HCT116 (cell line): ENCODE data around the gene RPTOR.

Experiments
- ATF3 ChIP-seq: IDR thresholded peaks from 2 replicates; pipeline ENCODE4 v1.6.1; 2012
- CBX3 ChIP-seq: IDR thresholded peaks from 2 replicates; pipeline ENCODE4 v1.6.1; 2012; ENCODE audit warnings: low read depth
- CEBPB ChIP-seq: IDR thresholded peaks from 2 replicates; pipeline ENCODE4 v1.6.1; 2012; ENCODE audit warnings: low read depth
- EZH2 ChIP-seq: fragments of 200-600 bp; sonication (generic); IDR thresholded peaks from 2 replicates; pipeline ENCODE4 v1.6.1; 2017; ENCODE audit warnings: antibody characterized with exemption, mixed run types
- JUND ChIP-seq: IDR thresholded peaks from 2 replicates; pipeline ENCODE4 v1.6.1; 2012
- POLR2A ChIP-seq: IDR thresholded peaks from 2 replicates; pipeline ENCODE4 v1.7.0; 2011; ENCODE audit warnings: borderline replicate concordance; ENCODE audit not compliant: insufficient read depth, insufficient read length; ENCODE audit errors: extremely low read depth
- POLR2AphosphoS5 ChIP-seq: IDR thresholded peaks from 2 replicates; pipeline ENCODE4 v1.6.1; 2011; ENCODE audit warnings: mild to moderate bottlenecking, low read depth, low read length, moderate library complexity
- REST ChIP-seq: IDR thresholded peaks from 2 replicates; pipeline ENCODE4 v1.6.1; 2012; ENCODE audit warnings: low read depth
- SP1 ChIP-seq: IDR thresholded peaks from 2 replicates; pipeline ENCODE4 v1.6.1; 2012; ENCODE audit warnings: low read depth
- YY1 ChIP-seq: IDR thresholded peaks from 2 replicates; pipeline ENCODE4 v1.6.1; 2011; ENCODE audit warnings: low read length, low read depth, moderate library complexity, mild to moderate bottlenecking; ENCODE audit not compliant: insufficient replicate concordance; ENCODE audit errors: extremely low read depth
- TF ChIP-seq, protein P1 (sequence below), 3 experiments: fragments of 200-600 bp in 1 of 3; sonication (generic) in 1 of 3; IDR thresholded peaks in 2 of 3; conservative IDR thresholded peaks in 1 of 3; 2 replicates each; pipeline ENCODE4 v1.5.1; 2012 to 2017; ENCODE audit warnings: low read depth in 2 of 3, low read length in 2 of 3, antibody characterized with exemption in 1 of 3, borderline replicate concordance in 1 of 3, control low read depth in 1 of 3, mild to moderate bottlenecking in 1 of 3, mixed read lengths in 1 of 3, mixed run types in 1 of 3, moderate library complexity in 1 of 3; ENCODE audit not compliant: insufficient read depth in 1 of 3
- TF ChIP-seq, protein P2 (sequence below): IDR thresholded peaks from 2 replicates; pipeline ENCODE4 v1.6.1; 2011; ENCODE audit warnings: mild to moderate bottlenecking, low read length, moderate library complexity; ENCODE audit not compliant: insufficient replicate concordance; ENCODE audit errors: extremely low read depth

DNA sequence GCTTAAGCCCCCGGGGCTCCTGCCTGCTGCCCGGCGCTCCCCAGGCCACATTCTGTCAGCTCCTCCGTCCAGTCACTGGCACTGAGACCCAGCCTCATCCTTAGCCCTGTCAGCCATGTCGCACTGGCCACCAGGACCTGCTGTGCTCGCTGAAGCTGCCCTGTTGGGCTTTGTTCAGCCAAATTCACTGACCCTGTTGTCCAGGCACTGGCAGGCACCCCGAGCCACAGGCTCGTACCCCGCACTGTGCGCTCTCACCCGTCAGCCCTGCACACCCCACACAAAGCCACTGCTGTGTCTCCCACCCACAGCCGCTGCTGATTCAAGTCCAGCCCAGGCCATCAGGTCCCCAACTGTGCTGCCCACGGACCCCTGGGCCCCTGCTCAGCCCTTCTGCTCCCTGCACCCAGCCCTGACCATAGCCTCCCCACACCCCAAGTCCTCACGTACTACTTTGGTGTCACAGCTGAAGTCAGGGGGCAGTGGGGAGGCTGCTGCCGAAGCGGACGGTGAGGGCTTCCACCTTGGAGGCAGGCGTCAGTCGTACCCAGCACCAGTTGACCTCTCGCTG is 315.5 kb downstream of the RPTOR start:
- TF ChIP-seq, protein P1, sequence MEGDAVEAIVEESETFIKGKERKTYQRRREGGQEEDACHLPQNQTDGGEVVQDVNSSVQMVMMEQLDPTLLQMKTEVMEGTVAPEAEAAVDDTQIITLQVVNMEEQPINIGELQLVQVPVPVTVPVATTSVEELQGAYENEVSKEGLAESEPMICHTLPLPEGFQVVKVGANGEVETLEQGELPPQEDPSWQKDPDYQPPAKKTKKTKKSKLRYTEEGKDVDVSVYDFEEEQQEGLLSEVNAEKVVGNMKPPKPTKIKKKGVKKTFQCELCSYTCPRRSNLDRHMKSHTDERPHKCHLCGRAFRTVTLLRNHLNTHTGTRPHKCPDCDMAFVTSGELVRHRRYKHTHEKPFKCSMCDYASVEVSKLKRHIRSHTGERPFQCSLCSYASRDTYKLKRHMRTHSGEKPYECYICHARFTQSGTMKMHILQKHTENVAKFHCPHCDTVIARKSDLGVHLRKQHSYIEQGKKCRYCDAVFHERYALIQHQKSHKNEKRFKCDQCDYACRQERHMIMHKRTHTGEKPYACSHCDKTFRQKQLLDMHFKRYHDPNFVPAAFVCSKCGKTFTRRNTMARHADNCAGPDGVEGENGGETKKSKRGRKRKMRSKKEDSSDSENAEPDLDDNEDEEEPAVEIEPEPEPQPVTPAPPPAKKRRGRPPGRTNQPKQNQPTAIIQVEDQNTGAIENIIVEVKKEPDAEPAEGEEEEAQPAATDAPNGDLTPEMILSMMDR (IDR thresholded peaks at IDR 0.05 in 2 of 3, conservative IDR thresholded peaks at IDR 0.05 in 1 of 3; ENCODE audit: borderline replicate concordance in 1 of 3, insufficient read depth in 1 of 3, low read depth in 2 of 3, low read length in 2 of 3) = no peak
- TF ChIP-seq POLR2AphosphoS5 (no peak), YY1 (no peak), REST (no peak), CBX3 (no peak), POLR2A (no peak), JUND (no peak), CEBPB (no peak), ATF3 (no peak), SP1 (no peak), EZH2 (no peak)
- TF ChIP-seq, protein P2, sequence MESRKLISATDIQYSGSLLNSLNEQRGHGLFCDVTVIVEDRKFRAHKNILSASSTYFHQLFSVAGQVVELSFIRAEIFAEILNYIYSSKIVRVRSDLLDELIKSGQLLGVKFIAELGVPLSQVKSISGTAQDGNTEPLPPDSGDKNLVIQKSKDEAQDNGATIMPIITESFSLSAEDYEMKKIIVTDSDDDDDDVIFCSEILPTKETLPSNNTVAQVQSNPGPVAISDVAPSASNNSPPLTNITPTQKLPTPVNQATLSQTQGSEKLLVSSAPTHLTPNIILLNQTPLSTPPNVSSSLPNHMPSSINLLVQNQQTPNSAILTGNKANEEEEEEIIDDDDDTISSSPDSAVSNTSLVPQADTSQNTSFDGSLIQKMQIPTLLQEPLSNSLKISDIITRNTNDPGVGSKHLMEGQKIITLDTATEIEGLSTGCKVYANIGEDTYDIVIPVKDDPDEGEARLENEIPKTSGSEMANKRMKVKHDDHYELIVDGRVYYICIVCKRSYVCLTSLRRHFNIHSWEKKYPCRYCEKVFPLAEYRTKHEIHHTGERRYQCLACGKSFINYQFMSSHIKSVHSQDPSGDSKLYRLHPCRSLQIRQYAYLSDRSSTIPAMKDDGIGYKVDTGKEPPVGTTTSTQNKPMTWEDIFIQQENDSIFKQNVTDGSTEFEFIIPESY = no peak
